A673 (cell line): ENCODE data around the gene VAV2. TPM values are rescaled to one million over a fixed set of nuclear protein-coding genes. Genes with fewer than 3 reads are reported as not detected.

ENCODE experiments used
- BruUV-seq: library from RNA; stranded (reverse); fragments of 400-500 nt; replicated peaks from 2 replicates; lab custom pipeline; 2021; lab: Mats Ljungman, UMichigan
- CTCF ChIA-PET: fragments of 300-600 bp; sonication (Branson Sonifier 250); formaldehyde crosslinking; loops from one replicate; lab custom pipeline; 2022; ENCODE audit warnings: antibody characterized with exemption; lab: Charles Lee
- POLR2A ChIA-PET: fragments of 300-600 bp; sonication (Branson Sonifier 250); formaldehyde crosslinking; loops from one replicate; lab custom pipeline; 2022; ENCODE audit warnings: antibody characterized with exemption; ENCODE audit not compliant: low non-redundant PET; lab: Charles Lee
- DNase-seq: peaks from one replicate; pipeline ENCODE4 v3.0.0-alpha.2; 2015; ENCODE audit warnings: low spot score
- H3K27ac ChIP-seq: fragments of 200-600 bp; sonication (generic); 2 replicates; pipeline ENCODE4 v1.5.1; 2016; ENCODE audit warnings: mixed run types, low read depth, mild to moderate bottlenecking, mixed read lengths, antibody characterized with exemption, low read length; ENCODE audit not compliant: poor library complexity, severe bottlenecking
- H3K27me3 ChIP-seq: fragments of 200-600 bp; sonication (generic); replicated peaks from 2 replicates; pipeline ENCODE4 v1.6.1; 2017; ENCODE audit warnings: mixed run types, low read depth, mild to moderate bottlenecking, mixed read lengths, antibody characterized with exemption, low read length; ENCODE audit not compliant: insufficient read depth, poor library complexity
- H3K36me3 ChIP-seq: fragments of 200-600 bp; sonication (generic); 2 replicates; pipeline ENCODE4 v1.6.1; 2016; ENCODE audit warnings: mixed run types, mild to moderate bottlenecking, mixed read lengths, antibody characterized with exemption, low read length; ENCODE audit not compliant: insufficient read depth, poor library complexity, severe bottlenecking
- H3K4me1 ChIP-seq: fragments of 200-600 bp; sonication (generic); 2 replicates; pipeline ENCODE4 v1.6.1; 2017; ENCODE audit warnings: mixed run types, mild to moderate bottlenecking, mixed read lengths, antibody characterized with exemption, low read length; ENCODE audit not compliant: insufficient read depth, poor library complexity, severe bottlenecking
- H3K4me3 ChIP-seq: fragments of 200-600 bp; sonication (generic); 2 replicates; pipeline ENCODE4 v1.5.1; 2016; ENCODE audit warnings: low read depth, mixed run types, mild to moderate bottlenecking, mixed read lengths, low read length; ENCODE audit not compliant: poor library complexity, severe bottlenecking
- H3K9me3 ChIP-seq: fragments of 200-600 bp; sonication (generic); 2 replicates; pipeline ENCODE4 v1.6.1; 2016; ENCODE audit warnings: mixed run types, low read depth, mild to moderate bottlenecking, mixed read lengths, antibody characterized with exemption, low read length; ENCODE audit not compliant: poor library complexity, severe bottlenecking
- CTCF ChIP-seq: fragments of 300-800, 200-600 bp; sonication (generic); conservative IDR thresholded peaks from 2 replicates; pipeline ENCODE4 v1.5.1; 2017; ENCODE audit warnings: low read depth, mild to moderate bottlenecking, antibody characterized with exemption, low read length, moderate library complexity, mixed read lengths
- EZH2 ChIP-seq: fragments of 200-600 bp; sonication (generic); IDR thresholded peaks from 2 replicates; pipeline ENCODE4 v1.6.1; 2017; ENCODE audit warnings: borderline replicate concordance, low read depth, mild to moderate bottlenecking, mixed read lengths, antibody characterized with exemption, low read length; ENCODE audit not compliant: poor library complexity, severe bottlenecking
- intact Hi-C: fragments of 100-400 bp; cut with micrococcal nuclease; formaldehyde crosslinking; loops from one replicate; pipeline ENCODE4 v1.10.0; 2022; ENCODE audit not compliant: unreplicated experiment
- total RNA-seq: library from RNA; stranded (reverse); gene quantifications from 2 replicates; pipeline ENCODE4 v1.2.3, GENCODE V29; 2021

The VAV2 gene
- total RNA-seq, 1 experiment from 2014 or later = 16.4 TPM

- intact Hi-C loops = no loop called here
- Histone ChIP-seq H3K4me3 (no peak overlapping the region), H3K27ac (no peak overlapping the region), H3K9me3 (no peaks in the 10 kb centered on the region), H3K4me1 (no peaks in the 10 kb centered on the region), H3K36me3 (no peaks in the 10 kb centered on the region), H3K27me3 (no peaks in the 10 kb centered on the region)
- POLR2A ChIA-PET = interaction anchor here (0.7 kb wide), 1 partner anchor 57 kb away, joined by 4 read pairs; no protein-coding TSS in a partner anchor
- TF ChIP-seq EZH2 = no peak
- no peak for TF ChIP-seq CTCF
- no peak for DNase-seq
- CTCF ChIA-PET = no interaction called here
- BruUV-seq = no TSS peak
Measured at GRCh38 chr9:133969681-133970580, 22.2 kb downstream of the VAV2 start.

- no peaks in the 10 kb centered on the region for H3K4me1 ChIP-seq
- no peak overlapping the region for H3K4me3 ChIP-seq
- intact Hi-C loops = no loop called here
- DNase-seq = no peak
- no peaks in the 10 kb centered on the region for H3K9me3 ChIP-seq
- ChIA-PET CTCF (no interaction called here), POLR2A (no interaction called here)
- no peaks in the 10 kb centered on the region for H3K27me3 ChIP-seq
- TF ChIP-seq CTCF = no peak
- no peak for TF ChIP-seq EZH2
- no TSS peak for BruUV-seq
- H3K27ac ChIP-seq = no peak overlapping the region
- H3K36me3 ChIP-seq = no peaks in the 10 kb centered on the region
Measured at GRCh38 chr9:133968966-133969617, 23.0 kb downstream of the VAV2 start.

- no TSS peak for BruUV-seq
- TF ChIP-seq EZH2 (no peak), CTCF (no peak)
- no peak for DNase-seq
- Histone ChIP-seq H3K4me1 (no peaks in the 10 kb centered on the region), H3K27ac (no peak overlapping the region), H3K9me3 (no peaks in the 10 kb centered on the region), H3K27me3 (no peaks in the 10 kb centered on the region), H3K36me3 (no peaks in the 10 kb centered on the region), H3K4me3 (no peak overlapping the region)
- POLR2A ChIA-PET = no interaction called here
- CTCF ChIA-PET = no interaction called here
- intact Hi-C loops = no loop called here
Measured at GRCh38 chr9:133968428-133968827, 23.7 kb downstream of the VAV2 start.
